NCI-H2081 (cell line): ENCODE data around the gene PRL.

Source experiments
- DNase-seq, 2 experiments: peaks; one replicate each; lab custom pipeline; 2025; lab: John Stamatoyannopoulos, UW

The PRL gene

DNA sequence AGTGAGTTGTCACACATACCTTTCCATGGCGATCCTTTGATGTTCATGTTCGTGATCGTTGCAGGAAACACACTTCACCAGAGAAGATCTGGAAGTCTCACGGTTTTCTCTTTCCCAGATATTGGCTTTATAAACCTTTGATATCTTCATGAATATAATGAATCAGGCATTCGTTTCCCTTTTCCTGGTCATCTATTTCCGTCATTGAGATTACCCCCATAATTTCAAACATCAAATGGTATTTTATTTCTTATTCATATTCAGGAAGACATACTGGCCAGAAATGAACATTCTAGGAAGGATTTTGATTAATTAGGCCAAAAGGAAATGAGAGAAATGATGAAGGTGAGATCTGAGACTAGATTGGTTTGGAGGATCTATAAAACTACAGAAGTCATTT lies at the start of gene PRL:
PRL (minus strand) TSS at position 101 of the 400 bp plus-strand sequence; CDS start at position 47, 54 bp downstream.
- no peak for DNase-seq

DNA sequence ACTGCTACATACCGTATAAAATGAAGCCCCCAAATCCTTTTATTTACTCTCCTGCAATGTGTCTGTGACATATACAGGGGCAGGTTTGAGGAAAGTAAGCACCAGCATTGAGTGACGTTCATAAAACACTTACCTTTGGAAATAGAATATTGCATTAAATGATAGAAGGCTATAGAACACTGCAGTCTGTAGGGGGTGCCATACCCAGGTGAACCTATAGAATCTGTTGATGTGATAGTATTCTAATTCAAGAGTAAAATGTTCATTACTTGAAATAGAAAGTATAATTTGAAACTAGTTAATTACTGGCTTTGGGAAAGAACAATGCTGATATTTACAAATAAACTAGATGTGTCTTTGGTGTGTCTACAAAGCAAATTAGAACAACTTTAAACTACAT lies 47.0 kb upstream of the PRL start:
- no peak for DNase-seq

- DNase-seq = no peak
These were observed 37.9 kb upstream of the PRL start for GRCh38 chr6:22334778-22335177.

- no peak for DNase-seq
These were observed 37.0 kb upstream of the PRL start for GRCh38 chr6:22333802-22334201.

GRCh38 chr6:22332711-22333110 lies 35.9 kb upstream of the PRL start:
- DNase-seq = no peak

GRCh38 chr6:22332216-22332615 lies 35.4 kb upstream of the PRL start:
- DNase-seq = no peak

DNA sequence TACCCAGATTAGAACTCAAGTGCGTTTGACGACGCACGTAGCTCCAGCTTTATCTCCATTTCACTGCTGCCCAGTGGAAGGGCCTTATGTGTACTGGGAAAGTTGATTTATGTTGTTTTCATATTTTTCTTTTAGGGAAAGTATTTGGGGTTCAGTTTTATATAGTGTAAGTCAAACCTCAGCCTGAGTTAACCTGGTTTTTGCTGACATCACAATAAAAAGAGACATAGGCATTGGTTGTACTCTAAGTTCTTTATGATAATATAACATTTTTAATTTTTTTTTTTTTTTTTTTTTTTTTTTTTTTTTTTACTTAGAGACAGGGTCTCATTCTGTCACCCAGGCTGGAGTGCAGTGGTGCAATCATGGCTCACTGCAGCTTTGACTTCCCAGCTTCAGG lies 34.1 kb upstream of the PRL start:
- DNase-seq = no peak

- DNase-seq = no peak
These were observed 31.6 kb upstream of the PRL start for GRCh38 chr6:22328474-22328873.

- no peak for DNase-seq
These were observed 31.0 kb upstream of the PRL start for GRCh38 chr6:22327881-22328280.

- DNase-seq = no peak
These were observed 29.7 kb upstream of the PRL start for GRCh38 chr6:22326500-22326899.

GRCh38 chr6:22325481-22325880 lies 28.6 kb upstream of the PRL start:
- DNase-seq = no peak

DNA sequence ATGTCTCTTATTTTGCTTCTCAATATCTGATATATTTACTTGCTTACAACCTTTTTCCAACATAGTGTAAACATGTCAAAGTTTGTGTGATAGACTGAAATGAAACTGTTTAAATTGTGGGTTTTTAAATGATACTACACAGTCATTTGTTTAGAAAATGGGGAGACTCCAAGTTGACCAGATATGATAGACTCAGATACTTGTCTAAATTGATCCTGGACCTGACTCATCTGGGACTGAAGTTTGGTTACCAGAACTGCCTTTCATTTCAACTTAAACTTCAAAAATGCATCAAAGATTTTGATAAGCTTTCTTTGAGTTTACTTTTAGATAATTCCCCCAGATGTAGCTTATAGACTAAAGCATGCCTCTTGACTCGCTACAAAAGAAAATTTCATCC lies 27.0 kb upstream of the PRL start:
- DNase-seq = no peak

DNA sequence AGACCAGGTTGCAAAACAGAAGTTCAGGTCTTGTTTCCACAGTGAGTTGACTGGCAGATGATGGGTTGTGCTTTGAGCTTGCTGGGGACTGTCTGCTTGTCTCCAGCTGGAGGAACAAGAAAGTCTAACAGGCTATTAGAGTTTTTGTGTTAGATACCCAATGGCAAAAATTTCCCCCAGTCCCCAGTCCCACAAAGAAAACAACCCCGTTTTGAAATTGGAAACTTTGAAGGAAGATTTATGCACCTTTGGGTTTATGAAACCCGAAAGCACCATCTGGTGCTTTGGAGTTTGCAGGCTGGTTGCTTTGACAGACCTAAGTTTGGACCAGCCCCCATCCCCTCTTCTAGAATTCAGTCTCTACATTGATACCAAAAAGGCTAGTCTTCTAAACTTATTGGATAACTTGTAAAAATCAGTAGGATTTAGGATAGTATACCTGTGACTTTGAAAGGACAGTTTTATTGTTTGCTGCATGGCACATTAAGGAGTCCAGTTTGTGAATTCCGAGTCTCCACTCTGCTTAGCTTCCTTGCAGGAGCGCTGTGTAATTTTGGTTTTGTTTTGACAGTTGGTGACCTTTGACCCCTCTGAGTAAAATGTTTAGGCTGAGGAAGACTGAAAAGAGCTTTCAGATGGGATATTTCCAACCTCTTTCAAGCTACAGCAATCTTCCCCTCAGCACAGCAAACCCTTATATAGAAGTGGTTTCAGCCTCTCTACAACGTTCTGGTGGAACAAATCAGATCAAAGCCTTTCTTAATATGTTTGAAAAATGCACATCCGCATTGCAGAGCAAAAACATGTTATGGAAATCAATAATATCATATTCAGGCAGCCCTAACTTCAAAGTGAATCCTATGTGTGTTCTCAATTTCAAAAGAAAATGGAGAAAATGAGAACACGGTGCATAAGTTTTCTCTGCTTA lies 25.5 kb upstream of the PRL start:
- DNase-seq = no peak

DNA sequence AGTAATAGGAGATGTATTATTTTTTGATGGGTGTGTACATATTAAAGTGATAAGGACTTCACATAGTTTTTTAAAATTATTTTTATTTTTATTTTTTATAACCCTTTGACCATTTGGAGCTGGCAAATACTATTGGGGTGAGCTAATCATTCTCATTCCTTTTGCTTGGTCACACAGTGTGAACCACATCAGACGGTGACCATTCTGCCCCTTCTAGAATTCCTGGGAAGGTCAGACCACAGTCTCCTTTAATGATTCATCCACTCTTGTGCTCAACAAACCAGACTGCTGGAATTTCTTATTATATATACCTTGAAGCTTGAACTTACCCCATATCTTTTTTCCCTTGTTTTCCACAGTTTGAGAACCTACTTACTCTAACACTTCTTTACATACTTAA lies 23.9 kb upstream of the PRL start:
- DNase-seq = no peak

DNA sequence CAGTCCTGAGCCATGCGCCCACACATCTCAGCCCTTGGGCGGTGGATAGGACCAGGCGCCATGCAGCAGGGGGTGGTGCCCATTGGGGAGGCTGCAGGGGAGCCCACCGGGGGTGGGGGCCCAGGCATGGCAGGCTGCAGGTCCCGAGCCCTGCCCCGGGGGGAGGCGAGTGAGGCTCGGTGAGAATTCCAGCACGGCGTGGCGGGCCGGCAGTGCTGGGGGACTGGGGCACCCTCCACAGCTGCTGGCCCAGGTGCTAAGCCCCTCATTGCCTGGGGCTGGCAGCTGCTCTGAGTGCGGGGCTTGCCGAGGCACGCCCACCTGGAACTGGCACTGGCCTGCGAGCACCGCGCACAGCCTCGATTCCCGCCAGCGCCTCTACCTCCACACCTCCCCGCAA lies 21.6 kb upstream of the PRL start:
- DNase-seq = no peak

- no peak for DNase-seq
These were observed 17.0 kb upstream of the PRL start for GRCh38 chr6:22313796-22314195.

- DNase-seq = no peak
These were observed 12.1 kb upstream of the PRL start for GRCh38 chr6:22308939-22309338.

- DNase-seq = no peak
These were observed 10.1 kb upstream of the PRL start for GRCh38 chr6:22306741-22307466.

DNA sequence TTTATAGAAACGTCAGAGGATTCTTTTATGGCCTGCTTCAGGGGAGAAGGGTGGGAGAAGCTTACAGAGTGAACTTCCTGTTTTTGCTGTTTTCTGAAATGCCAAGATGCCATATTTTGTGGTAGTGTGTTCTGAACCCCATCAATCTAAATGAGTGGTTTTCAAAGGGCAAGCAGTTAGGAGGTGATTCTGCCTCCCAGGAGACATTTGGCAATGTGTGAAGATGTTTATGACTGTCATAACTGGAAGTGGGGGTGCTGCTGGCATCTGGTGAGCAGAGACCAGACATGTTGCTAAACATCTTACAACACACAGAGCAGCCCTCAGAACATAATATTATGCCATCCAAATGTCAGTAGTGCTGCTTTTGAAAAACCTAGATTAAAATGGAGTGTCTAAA lies 6.0 kb upstream of the PRL start:
- DNase-seq = no peak

DNA sequence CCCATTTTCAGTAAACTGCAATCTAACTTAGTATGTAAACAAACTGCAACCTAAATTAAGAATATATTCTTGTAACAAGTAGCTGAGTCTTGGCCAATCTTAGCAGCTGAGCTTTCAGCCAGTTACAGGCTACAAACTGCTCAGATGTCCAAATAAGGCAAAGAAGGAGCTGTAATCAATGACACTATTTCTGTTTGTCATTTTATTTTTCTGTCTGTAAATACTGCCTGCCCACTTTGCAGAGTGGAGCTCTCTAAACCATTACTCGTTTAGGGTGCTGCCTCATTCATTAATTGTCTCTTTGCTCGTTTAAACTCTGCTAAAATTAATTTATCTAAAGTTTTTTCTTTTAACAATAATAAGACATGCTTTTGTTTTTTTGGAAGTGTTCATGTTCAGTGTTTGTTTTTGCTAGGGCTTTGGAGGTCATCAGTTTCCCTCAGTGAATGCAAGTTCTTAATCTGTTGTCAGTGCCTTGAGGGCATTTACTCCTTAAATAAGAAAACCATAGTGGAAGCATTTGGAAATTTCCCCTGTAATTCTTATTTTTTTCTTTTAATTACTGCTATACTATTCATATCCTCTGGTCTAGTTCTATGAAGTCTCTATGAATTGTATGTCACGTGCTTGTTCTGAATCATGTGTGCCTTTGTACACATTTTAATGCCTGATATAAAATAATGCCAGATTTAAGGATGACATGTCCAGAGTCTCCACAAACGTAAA lies 3.6 kb upstream of the PRL start:
- DNase-seq = no peak

GRCh38 chr6:22298475-22298890 lies 1.6 kb upstream of the PRL start:
- no peak for DNase-seq

GRCh38 chr6:22296067-22296466 lies 769 bp downstream of the PRL start:
- DNase-seq = no peak

GRCh38 chr6:22295145-22295544 lies 1.7 kb downstream of the PRL start:
- DNase-seq = peak; percentile 23 to 76
